Activated CD8-positive, alpha-beta memory T cell treated with anti-CD3 and anti-CD28 coated beads for 4 hours (primary cell): ENCODE results near the gene GPR137.

Source experiments
- DNase-seq, 2 donors: peaks; one replicate each; pipeline ENCODE4 v3.0.0-alpha.2; 2020; ENCODE audit warnings: low read depth in 2 of 2

The GPR137 gene

DNA sequence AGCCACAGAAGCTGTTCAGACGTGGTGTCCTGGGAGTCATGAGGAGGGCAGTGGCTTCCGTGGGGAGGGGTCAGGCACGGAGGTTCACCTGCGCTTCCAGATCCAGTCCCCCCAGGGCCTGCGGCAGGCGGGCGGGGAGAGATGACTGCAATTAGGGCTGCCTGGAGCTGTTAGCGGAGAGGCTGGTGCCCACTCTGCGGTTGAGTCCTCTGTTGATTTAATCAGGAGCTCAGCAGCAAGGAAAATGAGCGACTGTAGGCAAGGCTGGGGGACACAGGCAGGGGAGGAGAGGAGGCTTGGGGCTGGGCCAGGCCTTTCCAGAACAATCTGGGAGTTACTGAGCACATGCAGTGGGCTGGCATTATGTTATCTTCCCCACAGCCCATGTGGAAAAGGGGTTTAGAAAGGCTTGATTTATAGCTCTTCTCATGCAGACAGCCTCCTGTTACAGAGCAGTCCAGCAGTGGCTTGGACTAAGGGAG is 21.2 kb upstream of the GPR137 start:
- DNase-seq, result no peak

DNA sequence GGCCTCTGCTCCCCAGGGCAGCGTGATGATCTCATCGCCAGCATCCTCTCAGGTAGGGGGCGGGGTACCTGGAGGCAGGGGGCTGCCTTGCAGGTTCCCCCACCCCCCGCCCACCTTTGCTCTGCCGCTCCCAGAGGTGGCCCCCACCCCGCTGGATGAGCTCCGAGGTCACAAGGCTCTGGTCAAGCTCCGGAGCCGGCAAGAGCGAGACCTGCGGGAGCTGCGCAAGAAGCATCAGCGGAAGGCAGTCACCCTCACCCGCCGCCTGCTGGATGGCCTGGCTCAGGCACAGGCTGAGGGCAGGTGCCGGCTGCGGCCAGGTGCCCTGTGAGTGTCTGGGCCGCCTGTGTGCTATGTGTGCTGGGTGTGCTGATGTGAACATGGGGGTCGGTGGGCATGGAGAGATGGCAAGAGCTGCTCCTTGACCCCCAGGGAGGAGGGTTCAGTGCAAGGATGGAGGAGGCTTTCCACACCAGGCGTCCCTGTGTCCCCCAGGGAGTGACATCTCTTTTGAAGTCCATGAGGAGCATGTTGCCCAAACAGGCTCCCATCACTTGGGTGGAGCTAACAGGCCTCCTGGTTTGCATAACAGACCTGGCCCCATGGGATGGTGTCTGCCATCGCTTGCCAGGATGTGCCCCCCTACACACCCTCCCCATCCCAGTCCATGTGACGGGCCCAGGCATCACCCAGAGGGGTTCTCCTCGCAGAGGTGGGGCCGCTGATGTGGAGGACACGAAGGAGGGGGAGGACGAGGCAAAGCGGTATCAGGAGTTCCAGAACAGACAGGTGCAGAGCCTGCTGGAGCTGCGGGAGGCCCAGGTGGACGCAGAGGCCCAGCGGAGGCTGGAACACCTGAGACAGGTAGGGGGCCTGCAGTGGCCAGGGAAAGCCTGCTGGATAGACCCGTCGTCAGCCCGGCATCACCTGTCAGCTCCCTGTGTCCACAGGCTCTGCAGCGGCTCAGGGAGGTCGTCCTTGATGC is 20.2 kb upstream of the GPR137 start:
- no peak for DNase-seq

DNA sequence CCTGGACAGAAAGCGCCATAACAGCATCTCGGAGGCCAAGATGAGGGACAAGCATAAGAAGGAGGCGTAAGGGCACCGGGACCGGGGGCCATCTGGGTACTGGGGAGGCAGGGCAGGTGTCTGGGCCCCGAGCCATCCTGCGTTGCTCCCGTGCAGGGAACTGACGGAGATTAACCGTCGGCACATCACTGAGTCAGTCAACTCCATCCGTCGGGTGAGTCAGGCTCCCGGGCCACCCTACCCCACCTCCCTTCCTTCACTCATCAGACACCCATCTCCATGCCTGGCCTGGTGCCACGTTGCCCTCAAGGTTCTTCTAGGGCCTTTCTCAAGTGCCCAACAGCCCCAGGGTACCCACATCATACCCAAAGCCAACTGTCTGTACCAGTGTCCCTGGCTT is 19.3 kb upstream of the GPR137 start:
- DNase-seq, result no peak

DNA sequence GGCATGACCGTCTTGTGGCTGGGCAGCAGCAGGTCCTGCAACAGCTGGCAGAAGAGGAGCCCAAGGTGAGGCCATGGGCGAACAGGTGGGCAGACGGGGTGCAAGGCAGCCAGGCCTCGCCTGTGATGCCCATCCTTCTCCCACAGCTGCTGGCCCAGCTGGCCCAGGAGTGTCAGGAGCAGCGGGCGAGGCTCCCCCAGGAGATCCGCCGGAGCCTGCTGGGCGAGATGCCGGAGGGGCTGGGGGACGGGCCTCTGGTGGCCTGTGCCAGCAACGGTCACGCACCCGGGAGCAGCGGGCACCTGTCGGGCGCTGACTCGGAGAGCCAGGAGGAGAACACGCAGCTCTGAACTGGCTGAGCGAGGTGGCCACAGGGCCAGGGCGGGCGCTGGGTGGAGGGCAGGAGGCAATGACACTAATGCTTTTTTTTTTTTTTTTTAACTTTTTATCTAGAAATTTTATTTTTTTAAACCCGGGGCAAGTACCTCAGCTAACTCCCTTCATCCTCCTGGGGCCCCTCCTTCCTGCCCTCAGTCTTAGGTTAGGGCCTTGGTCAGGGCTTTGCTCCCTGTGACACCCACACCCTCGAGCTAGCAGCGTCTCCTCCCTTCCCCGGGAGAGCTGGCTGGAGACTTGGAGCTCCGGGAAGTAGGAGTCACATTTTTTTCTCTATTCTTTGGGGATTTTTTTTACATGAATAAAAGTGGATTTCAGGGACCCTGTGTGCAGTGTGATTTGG is 18.3 kb upstream of the GPR137 start:
- no peak for DNase-seq

DNA sequence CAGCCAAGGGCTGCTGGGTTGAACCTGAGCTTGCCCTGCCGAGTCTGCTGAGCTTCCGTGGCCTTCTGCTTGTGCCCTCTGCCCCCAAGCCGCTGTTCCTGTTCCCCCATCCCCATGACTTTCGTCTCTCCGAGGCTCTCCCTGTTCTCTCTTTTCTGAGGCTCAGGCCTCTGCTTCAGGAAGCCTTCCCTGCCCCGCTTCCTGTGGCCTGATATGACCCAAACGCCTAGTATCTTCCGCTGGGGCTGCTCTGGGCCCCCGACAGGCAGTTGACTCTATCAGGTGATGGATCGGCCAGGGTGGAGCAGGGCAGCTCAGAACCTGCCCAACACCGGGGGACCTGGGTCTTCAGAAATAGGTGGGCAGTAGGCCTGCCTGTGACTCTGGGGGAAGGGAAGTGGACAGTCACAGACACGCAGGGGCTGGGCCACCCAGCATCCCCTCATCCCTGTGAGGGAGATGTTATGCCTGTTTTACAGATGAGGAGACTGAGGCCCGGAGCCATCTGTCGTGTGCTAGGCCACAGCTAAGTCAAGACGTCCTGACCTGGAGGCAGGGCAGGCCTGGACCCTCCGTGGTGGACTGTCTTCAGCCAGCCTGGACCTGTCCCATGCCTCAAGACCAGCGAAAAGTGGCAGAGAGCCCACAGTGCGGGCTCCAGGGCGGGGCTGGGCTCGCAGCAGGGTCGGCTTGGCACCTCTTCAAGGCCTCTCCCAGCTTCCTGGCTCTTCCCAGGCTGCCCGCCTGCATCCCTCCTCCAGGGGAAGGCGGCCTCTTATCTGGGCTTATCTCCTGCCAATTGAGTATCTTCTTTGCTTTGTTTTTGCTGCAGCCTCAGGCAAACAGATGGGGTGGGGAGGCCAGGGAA is 17.4 kb upstream of the GPR137 start:
- no peak for DNase-seq

DNA sequence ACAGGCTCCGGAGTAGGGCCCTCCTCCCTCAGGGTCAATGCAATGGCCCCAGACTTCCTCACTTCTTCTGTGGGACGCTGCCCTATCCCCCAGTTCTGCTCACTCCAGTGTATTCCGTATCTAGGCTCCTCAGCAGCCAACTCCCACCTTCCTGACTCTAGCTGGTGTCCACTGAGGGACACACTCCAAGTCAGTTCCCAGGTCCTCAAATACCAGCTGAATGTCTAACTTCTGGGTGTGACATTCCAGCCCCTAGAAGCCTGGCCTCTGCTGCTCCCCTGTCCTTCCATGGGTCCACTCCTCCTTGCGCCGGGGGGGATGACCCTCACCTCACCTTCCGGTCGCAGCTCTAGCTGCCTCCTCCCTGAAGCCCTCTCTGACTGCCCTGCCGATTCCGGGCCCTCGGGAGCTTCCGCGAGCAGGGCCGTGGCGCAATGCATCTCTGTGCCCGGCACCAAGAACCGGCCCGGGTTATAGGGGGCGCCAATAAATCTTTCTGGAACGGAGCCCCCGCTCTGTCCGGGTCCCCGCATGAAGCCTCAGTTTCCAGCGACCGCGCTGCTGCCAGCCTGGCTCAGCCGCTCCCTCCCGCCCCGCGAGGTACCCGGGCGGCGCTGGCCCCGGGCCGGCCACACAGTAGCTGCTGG is 16.6 kb upstream of the GPR137 start:
- DNase-seq, result no peak

DNA sequence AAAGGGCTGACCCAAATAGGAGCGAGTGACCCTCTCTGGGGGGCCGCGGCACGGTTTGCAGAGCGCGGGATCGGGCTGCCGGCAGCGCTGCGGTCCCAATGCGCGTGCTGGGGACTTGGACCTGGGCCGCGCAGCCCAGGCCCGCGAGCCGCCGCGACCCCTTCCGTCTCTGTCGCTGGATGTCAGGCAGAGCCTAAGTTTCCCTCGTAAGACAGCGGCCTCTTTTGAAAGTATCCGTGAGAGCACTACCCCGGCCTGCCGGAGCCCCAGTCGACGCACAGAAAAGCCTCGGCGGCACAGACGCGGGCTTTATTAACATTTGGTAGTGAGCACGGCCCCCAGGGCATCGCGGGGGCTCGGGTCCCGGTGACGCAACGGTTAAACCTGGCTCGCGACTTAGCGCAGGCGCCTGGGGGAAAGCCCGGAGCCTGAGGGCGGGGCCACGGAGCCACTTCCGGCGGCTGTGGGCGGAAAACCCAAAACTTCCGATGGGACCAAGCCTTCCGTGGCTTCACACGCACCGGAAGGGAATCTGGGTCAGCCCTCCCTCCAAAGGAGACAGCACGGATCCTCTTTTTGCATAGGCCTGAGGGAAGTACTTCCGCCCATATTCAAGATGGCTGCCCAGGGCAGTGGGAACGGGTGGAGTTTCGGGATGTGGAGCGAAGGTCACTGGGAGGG is 16.0 kb upstream of the GPR137 start:
- DNase-seq, result peak; percentile 94 to 96

DNA sequence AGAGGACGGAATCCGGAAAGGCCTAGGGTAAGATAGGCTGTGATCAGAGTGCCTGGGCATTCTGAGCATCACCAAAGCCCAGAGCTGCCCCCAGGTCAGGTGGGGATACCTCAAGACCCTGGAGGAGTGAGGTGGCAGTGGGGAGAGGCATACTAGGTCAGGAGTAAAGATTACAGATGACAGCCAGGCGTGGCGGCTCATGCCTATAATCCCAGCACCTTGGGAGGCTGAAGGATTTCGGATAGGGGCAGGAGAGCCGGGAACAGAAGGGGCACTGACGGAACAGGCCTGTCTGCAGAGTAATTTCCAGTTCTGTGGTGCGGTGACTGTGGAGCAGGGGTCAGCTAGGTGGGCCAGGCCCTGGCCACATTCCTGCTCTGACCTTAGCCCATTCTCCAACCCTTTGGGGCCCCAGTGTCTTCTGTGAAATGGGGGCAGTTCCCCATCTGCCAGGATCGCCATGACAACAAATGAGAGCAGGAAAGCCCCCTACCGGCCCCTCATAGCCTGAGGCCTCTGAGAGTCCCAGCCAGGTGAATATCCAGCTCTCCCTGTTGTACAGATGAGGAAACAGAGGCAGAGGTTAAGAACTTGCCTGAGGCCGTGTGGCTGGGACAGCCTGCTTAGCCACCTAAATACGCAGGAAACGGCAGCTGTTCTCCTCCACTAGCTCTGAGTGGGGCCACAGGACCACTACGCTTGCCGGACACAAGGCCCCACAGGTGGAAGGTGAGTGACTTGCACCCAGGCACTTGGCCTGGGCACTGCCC is 10.4 kb upstream of the GPR137 start:
- no peak for DNase-seq

DNA sequence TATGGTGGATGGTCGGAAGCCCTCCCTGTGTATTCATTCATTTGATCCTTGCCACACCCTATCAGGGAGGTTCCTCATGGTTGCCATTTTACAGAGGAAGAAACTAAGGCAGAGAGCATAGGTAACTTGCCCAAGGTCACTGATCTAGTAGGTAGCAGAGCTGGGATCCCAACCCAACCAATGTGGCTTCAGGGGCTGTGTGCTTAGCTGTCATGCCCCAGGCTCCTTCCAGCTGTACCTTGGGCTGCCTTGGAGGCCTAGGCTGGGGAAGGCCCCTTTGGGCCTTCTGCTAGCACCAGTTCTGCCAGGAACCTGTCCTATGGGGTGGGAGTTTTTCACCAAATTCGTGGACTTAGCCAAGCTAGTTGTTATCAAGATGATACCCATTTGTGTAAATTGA is 9.8 kb upstream of the GPR137 start:
- no peak for DNase-seq

DNA sequence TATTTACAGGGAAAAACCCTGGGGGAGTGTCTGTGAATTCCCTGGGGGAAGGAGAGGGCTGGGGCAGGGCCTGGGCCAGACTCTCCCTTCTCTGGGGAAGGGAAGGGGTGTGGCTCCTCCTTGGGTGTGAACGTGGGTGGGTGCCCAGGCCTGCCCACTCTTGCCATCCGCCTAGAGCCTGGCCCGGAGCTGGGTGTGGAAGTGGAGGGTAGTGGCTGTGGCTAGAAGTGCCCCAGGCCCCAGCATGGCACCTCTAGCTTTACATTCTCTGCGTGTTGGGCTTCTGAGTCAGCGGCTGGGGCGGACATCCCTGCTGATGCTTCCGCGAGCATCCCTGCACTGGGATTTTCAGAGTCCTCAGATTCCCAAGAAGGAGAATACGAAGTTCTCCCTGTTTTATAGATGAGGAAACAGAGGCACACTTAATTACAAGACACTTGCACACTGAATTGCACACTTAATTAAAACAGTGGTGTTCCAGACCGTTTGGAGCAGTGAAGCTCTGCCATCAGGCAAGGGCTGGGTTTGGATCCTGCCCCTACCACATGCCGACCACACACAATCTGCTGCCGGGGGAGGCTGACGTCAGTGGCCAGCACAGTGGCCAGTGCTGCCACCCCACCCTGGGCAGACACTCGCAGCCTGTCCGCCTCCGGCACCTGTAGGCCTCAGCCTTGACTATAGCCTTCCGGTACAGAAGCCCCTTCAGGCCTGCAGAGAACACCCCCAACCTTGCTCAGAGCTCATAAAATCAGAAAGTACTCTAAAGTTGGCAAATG is 8.8 kb upstream of the GPR137 start:
- DNase-seq, result no peak

DNA sequence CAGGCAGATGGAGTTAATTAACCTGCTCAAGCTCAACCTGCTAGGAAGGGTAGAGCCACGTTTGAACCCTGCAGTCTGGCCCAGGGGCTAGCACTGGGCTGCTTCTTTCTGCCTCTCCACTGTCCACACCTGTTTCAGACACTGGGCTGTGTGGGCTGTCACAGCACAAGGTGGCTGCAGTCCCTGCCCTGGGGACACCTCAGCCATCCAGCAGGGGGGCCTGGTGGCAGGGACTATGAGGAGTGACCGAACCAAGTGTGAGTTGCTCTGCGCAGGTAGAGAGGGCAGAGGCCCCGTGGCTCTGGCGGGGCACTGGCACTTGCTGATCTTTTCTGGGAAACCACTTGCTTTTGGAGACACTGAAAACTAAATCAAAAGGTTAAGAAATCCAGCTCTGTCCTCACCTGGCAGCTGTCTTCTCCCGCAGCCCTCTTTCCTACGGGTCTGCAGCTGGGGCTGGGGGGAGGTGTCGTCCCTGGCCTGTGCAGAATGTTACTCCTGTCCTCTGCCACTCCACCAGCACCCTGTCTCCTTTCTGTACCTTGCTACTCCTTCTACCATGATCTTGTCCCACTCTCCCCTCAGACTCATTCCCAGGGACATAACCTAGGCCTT is 7.0 kb upstream of the GPR137 start:
- no peak for DNase-seq

DNA sequence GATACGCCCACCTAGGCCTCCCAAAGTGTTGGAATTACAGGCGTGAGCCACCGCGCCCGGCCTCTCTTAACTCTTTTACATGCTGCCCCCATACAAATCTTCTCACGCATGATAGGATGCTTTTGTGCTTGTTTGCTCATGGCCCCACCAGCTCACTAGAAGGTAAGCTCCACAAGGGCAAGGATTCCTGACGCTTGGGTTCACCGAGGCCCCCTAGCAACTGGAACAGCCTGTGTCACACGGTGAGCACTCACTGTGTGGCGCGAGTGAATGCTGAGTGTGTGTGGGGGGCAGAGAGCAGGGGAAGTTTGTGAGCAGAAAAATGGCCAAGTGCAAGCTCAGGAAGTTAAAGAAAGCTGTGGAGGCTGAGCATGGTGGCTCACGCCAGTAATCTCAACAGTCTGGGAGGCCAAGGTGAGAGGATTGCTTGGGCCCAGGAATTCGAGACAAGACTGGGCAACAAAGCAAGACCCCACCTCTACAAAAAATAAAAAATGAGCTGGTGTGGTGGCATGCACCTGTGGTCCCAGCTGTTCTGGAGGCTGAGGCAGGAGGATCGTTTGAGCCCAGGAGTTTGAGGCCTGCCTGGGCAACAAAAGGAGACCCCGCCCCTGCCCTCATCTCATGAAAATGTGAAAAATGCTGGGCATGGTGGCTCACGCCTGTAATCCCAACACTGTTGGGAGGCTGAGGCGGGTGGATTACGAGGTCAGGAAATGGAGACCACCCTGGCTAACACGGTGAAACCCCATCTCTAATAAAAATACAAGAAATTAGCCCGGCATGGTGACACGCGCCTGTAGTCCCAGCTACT is 3.5 kb upstream of the GPR137 start:
- DNase-seq, result no peak

DNA sequence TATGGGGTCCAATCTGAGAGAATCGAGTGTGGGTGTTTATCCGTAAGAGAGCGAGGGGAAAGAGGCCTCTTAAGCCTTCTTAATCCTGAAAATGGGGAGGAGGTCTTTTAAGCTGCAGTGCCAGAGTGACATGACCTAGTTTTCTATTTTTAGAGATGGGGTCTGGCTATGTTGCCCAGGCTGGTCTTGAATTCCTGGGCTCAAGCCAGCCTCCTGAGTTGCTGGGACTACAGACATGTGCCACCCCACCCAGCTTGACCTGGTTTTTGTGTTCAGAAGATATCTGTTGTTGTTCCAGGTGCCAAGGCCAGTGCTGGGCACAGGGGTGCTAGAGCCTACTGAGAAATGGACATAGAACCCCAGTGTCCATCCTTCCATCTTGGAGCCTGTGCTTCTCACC is 2.6 kb upstream of the GPR137 start:
- no peak for DNase-seq

DNA sequence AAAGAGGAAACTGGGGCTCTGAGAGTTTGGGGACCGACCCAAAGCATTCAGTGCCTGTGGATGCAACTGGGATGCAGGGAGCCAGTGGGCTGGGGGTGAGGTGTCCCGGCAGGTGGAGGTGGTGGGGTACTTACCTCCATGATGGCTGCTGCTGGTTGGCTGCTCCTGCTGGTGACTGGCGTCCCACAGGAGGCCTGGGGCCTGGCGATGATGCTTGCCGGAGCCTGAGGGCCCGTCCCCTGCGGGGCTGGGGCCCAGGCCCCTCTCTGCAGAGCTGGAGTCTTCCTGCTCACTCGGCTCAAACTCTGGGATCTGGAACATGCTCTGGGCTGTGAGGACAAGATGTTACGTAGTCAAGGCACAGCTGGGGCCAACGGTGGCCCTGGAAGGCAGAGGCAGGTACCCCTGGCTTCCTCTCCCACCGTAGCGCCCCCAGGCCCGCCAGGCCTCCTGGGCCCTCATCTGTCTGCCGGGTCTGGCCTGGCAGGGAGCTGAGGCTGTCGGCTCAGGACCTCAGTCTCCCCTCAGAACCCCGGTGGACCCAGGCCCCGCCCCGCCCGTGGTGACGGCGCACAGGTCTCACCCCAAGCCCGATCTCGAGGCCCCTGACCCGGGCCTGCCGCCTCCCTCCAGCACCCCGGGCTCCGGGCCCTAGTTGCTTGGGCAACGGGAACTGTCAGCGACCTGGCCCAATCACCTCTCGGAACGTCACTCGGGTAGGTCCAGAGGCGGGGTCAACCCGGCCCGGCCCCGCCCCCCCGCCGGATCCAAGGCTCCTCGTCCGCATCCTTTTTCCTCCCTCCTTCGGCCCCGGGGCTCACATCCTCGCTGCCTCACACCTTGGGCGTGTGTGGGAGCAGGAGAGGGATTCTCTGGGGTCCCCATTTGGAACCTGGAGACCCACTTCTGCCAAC is 1.3 kb upstream of the GPR137 start, which contains the start of gene BAD:
TSS of gene BAD (minus strand) at position 618 of the 914 bp plus-strand sequence. CDS start at position 321, 297 bp downstream.
- DNase-seq, result peak; percentile 84 to 86

DNA sequence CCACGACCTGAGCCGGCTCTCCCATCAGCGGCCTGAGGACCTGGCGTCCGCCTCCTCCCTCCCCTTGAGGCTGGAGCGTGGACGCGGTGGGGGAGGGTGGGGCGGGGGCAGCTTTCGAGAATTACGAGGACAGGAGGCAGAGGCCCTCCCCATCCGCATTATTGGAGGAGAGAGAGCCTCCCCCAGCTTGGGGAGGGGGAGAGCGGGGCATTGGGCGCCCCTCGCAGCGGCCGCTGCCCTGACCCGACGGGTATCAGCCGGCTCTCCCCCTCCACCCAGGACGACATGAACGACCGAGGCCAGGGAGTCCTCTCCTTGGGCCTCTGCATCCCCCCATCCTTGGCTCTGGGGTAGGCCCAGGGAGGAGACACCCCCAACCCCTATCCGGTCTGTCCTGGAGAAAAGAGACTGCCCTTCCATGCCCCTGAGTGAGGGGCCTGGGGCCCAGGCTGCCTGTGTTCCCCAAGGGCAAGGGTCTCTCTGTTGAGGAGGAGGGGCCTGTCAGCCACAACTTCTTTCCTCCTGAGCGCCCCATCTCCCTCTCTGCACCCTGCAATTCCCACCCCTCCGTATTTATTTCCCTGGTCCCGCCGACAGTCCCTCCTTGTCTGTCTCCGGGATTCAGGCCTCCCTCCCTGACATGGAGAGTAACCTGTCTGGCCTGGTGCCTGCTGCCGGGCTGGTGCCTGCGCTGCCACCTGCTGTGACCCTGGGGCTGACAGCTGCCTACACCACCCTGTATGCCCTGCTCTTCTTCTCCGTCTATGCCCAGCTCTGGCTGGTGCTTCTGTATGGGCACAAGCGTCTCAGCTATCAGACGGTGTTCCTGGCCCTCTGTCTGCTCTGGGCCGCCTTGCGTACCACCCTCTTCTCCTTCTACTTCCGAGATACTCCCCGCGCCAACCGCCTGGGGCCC is 495 bp downstream of the GPR137 start:
- no peak for DNase-seq

DNA sequence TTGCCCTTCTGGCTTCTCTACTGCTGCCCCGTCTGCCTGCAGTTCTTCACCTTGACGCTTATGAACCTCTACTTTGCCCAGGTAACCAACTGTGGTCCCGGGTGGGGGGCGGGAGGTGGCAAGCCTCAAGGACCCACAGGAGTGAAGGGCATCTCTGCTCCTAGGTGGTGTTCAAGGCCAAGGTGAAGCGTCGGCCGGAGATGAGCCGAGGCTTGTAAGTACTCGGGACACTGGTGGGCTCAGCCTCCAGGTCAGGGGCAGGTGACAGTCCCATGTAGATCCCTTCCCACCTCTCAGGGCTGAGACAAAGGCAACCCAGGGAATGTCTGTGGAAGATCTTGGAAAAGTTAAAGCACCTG is 1.1 kb downstream of the GPR137 start:
- DNase-seq, result no peak
